Measurements from ENCODE around the gene UNC13A.
"Not testable (repeated sequence)": the region's sequence is repeated elsewhere in the genome, so short reads cannot be mapped to it uniquely, and the experiment has no call there.

The UNC13A gene

DNA sequence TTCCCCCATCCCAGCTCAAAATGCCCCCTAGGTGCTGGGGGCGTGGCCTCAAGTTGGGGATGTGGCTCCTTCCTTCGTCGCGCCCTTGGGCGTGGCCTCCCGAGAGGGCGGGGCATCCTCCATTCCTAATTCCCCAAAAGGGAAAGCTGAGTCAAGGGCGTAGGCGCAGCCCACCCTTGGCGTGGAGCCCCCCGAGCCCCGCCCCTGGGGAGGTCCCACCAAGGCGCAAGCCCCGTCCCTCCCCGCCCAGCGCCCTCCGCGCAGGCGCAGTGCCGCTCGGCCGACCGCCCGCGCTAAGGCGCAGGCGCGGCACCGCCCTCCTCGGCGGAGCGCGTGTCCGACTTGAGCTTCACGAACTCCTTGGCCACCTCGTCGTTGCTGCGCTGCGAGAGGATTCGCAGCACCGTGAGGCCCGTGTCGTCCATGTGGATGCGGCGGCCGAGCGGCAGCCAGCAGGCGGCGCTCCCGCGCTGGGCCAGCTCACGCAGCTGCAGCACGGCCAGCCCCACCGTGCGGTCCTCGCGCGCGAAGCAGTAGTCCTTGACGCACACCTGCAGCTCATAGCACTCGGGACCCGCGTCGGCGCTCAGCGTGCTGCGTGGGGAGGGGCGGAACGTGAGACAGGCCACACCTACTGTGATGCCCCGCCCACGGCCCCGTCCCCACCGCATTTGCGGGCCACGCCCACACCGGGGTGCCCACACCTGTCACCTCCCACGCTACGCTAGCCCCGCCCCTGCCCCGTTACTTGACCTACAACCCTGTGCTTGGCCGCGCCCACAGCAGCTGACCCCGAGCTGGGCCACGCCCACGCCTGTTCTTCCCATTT lies 82.2 kb downstream of the UNC13A start:
- peak in 49 of 56 donors; percentile 3 to 82 (median 36) for DNase-seq

DNA sequence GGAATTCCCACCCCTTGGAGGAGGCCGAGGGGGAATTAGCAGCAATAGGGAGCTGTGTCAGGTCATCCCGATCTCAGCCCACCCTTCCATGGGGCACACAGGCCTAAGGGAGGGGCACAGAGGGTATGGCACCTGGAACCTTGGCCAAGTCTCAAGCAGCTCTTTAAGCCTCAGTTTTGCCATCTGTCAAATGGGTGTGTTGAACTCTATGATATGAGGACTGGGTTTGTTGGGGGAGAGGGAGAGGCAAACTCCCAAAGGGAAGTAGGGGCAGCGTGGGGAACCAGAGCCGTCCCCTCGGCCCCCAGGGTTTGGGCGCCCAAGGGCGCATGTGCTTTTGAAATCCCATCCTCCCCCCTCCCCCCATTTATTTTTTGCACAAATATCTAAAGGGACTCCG lies 83.0 kb downstream of the UNC13A start:
- no peak for DNase-seq

DNA sequence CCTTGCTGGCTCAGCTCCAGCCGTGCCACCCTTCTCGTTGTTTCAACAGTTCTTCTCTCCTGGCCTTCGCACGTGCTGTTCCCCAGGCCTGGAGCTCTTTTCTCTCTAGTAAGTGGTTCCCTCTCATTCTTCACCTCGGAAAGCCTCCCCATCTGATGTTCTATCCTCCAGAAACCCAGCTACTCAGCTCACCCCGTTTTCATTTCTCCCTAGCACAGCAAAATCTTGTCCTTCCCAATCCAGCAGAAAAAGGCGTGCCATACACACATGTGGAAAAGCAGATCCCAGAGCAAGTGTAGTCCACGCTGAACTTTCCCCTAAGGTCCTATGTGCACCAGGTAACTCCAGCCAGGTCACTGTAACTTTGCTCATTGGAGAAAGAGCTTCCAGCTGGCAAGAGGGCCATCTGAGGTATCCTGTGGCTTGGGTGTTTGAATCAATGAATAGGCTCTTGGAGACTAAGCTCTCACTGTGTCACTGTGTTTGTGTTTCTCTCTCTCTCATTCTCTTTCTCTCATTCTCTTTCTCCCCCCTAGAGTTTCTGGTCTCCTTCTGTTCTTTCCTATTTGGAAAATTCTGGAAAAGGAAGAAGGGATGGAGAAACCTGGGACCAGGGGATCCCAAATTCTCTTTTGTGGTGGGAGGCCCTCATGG lies 83.7 kb downstream of the UNC13A start:
- peak in 1 of 56 donors; percentile 1 for DNase-seq

DNA sequence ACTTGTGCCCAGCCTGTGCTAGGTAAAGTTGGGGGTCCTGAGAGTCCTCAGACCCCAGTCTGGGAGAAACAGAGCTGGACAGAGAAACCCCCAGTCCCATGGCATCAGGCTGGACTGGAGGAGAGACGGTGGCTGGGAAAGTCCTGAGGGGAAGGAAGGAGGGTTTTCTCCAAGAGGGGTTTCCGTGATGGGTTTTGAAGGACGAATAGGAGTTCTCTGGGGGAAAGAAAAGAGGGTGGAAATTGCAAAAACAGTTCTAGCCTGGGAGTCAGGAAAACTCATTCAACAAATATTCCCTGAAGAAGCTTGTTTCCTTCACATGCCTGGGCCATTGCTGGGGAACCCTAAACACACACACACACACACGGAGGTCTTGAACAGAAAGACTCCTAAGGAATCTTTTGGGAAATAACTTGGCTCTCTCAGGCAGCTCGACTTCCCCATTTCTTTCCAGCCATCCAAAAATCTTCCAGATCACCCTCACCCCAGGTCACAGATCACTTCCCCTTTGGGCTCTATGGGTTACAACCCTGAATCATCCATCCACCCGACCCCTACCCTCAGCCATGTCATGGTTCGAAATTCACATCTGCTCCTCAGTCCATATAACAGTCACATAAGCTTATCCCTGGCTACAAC lies 85.2 kb downstream of the UNC13A start:
- DNase-seq, result no peak

DNA sequence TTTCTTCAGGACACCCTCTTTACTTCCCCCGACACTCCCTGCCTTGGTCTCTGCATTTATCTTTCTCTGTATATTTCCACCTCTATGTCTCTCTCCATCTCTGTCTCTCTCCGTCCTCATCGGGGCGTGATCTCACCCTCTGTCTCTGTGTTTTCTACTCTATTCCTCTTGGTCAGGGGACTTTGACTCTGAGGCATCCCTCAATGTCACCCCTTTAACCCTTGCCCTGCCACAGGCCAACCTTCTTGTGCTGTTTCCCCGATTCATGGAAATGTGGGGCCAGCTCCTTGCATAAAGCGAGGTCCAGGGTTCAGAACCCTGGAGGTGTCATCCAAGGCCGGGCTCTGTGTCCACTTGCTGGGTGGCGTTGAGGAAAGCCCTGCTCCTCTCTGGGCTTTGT lies 85.9 kb downstream of the UNC13A start:
- DNase-seq, result no peak

DNA sequence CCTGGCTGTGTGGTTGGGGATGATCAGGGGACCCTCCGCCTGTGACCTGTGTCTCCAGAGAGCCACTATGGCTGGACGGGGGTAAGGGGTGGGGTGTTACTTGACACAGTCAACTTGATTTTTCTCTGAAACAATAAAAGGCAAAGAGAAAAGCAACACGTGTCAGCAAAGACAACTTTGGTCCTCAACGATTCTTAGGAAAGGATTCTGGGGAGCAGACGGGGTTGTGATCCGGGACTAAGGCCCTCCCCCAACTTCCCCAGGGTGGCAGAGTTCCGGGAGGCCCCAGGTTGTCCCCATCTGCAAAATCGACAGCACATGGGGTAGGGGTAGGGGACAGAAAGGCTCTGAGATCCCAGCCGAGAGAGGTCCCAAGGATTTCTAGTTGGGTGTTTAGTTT lies 86.5 kb downstream of the UNC13A start:
- DNase-seq, result no peak

DNA sequence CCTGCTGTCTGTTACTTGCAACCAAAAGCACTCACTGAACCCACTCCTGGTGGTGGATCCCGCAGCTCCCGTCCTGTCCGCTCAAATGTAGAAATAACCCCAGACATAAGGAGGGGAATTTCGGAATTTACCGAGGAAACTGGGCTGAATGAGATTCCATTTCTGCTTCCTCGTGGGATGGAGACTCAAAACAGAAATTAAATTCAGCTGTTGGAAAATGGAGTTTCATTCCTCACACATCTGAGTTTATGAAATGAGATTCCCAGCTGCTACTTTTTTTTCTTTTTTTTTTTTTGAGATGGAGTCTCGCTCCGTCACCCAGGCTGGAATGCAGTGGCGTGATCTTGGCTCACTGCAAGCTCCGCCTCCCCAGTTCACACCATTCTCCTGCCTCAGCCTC lies 88.4 kb downstream of the UNC13A start:
- no peak for DNase-seq

DNA sequence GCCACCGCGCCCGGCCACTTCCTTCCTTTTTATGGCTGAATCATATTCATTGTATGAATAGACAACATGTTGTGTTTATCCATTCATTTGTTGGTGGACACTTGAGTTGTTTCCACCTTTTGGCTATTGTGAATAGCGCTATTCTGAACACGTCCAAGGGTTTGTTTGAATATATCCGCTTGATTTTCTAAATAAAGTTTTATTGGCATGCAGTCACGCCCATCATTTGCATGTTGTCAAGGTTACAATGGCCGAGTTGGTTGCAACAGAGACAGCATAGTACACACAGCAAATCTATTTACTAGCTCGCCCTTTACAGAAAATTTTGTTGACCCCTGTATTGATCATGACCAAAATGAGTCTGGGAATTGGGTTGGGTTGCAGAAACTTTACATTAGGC lies 89.2 kb downstream of the UNC13A start:
- DNase-seq, result no peak

DNA sequence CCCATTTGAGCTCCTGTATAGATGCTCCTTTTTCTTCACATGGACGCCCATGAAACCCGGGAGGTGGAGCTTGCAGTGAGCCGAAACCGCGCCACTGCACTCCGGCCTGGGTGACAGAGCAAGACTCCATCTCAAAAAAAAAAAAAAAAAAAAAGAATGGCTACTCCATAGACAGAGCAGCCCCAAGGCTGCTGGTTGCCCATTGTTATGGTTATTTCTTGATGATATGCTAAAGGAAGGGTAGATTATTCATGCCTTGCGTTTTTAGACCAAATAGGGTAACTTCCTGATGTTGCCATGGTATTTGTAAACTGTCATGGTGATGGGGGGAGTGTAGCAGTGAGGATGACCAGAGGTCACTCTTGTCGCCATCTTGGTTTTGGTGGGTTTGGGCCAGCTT lies 90.1 kb downstream of the UNC13A start:
- not testable (repeated sequence) for DNase-seq

DNA sequence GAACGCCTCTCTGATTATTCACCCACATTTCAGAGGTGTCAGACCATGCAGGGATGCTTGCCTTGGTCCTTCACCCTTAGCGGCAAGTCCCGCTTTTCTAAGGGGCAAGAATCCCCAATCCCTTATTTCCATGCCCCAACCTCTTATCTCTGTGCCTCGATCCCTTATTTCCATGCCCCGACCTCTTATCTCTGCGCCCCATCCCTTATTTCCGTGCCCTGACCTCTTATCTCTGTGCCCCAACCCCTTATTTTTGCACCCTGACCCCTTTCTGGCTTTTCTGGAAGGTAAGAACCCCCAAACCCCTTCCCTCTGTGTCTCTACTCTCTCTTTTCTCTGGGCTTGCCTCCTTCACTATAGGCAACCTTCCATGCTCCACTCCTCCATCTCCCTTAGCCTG lies 93.9 kb downstream of the UNC13A start:
- not testable (repeated sequence) for DNase-seq

DNA sequence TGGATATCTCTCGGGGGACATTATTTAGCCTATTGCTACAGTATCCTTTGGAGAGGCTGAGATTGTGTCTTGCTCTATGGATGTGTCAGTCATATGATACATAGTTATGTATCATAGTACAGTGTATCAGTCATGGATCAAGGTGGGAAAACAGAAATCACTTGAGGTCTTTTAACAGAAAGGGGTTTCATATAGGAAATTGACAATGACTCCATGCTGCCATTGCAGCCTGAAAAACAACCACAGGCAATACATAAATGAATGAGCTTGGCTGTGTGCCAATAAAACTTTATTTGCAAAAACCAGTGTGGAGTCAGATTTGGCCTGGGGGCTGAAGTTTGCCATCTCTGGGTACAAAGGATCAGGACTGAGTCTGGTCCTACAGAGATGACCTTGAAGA lies 97.3 kb downstream of the UNC13A start:
- no peak for DNase-seq

DNA sequence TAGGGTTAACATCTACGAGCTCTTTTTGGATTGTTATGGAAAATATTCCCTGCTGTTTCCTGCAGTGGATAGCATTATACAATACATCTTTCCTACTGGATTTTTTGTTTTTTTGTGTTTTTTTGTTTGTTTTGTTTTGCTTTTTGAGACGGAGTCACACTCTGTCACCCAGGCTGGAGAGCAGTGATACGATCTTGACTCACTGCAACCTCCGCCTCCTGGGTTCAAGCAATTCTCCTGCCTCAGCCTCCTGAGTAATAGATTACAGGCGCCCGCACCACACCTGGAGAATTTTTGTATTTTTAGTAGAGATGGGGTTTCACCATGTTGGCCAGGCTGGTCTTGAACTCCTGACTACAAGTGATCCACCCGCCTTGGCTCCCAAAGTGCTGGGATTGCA lies 102.8 kb downstream of the UNC13A start:
- DNase-seq, result not testable (repeated sequence)

DNA sequence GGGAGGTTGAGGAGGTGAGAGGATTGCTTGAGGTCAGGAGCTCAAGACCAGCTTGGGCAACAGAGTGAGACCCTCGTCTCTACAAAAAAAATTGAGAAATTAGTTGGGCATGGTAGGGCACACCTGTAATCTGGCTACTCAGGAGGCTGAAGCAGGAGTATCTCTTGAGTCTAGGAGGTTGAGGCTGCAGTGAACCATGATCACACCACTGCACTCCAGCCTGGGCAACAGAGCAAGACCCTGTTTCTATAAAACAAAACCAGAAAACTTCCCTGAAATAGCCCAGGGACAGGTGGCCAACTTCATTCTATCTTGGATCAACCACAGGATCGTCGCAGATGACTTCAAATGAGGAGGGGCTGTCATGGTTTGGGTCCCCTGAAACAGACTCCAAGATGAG lies 104.0 kb downstream of the UNC13A start:
- DNase-seq, result no peak

DNA sequence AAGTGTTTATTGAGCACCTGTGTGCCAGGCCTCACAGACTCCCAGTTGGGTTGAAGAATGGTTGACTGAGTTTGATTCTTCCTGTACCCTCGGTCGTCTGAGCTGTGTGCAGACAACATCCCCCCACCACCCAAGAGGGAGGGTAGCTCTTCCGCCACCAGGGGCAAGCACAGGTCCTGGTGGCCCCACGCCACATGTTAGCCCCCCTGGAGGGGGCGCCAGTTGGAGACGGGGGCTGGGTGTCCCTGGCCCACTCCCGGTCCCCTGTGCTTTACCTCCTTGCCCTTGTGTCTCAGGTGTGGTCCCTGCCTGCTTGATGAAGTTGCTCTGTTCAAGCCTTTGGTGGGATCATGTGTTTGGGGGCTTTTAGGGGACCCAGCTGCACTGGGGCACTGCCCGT lies 105.5 kb downstream of the UNC13A start:
- DNase-seq, result no peak

DNA sequence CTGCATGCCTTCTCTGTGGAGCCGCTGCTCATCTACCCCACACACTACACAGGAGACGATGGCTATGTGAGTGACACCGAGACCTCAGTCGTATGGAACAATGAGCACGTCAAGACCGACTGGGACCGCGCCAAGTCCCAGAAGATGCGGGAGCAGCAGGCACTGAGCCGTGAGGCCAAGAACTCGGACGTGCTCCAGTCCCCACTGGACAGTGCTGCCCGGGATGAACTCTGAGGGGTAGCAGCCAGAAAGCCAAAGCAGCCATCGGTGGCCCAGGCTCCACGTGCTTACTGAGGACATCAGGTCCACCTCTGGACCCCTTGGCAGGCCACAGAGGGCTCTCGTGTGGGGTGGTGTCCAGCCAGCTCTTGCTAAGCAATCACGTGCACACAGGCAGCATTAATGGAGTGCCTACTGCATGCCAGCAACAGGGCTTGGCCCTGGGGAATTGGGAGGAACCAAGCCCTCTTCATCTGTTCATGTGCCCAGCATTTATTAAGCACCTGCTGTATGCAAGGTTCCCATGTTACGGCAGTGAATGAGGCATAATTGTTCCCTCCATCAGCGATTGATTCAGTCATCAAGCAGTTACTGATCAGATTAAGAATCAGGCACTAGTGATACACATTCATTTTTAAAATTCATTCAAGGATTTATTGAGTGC lies 106.8 kb downstream of the UNC13A start:
- no peak for DNase-seq

DNA sequence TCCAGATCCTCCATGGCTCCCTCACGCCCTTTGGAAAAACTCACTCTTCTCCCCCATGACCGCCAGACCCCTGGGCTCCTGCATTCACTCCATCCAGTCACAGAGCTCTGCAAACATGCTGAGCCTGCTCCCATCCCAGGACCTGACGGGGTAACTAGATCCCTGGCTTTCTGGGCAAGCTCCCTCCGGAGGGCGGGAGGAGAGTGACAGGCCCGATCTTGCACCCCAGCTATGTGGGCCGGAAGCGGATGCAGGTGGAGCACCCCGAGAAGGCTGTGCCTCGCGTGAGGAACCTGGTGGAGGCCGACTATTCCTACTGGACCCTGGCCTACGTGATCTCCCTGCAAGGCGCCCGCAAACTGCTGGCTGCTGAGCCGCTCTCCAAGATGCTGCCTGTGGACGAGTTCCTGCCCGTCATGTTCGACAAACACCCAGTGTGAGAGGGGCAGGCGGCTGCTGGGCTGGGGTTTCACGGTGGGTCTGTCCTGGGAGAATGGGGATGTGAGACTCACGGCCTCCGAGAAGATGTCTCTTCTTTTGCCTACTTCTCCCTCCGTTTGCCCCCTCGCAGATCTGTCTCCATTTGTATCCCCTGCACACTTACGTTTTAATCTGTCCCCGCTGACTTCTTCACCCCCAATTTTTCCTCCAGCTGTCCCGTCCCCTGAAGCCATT lies 107.5 kb downstream of the UNC13A start:
- no peak for DNase-seq

DNA sequence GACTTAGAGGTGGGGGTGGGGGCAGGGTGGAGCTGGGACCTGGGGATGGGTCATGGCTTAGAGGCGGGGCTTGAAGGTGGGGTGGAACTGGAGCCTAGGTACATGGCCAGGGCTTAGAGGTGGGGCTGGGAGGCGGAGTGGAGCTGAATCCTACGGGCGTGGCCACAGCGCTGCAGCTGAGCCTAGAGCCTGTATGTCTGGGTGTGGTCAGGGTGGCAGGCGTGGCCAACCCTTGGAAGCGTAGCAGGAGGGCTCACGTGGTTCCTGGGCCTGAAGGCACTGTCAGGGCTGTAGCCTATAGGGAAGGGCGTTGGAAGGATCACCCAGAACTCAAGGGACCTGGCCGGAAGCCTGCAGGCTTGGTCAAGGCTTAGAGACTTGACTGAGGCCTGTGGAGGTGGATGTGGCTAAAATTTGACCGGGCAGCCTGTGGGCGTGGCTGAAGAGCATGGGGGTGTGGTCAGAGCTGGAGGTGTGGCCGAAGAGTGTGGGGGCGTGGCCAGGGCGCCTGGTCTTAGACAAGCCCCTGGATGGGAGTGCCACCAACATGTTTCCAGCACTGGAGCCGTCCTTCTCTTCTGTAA lies 108.4 kb downstream of the UNC13A start:
- DNase-seq, result peak in 3 of 56 donors; percentile 5 to 22 (median 9)

DNA sequence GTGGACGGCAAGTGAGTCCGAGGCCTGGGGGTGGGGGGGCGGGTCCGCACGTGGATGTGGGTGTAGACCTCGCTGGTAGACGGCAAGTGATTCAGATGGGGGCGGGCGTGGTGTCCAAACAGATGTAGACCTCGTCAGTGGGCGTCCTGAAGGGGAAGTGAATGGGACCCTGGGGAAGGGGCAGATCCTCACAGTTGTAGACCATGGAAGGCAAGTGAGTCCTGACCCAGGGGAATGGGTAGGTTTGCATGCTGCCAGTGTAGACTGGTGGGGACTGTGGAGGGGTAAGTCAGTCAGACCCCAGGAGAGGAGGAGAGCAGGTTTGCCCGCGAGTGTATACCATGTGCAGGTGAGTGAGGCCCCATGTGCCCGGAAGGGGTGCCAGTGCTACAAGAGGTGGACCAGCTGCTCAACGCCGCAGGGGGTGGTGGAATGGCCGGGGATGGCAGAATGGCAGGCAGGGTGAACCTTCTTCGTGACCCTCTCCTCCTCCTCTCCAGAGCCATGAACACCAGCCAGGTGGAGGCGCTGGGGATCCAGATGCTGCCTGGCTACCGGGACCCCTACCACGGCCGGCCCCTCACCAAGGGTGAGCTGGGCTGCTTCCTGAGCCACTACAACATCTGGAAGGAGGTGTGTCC lies 110.6 kb downstream of the UNC13A start:
- no peak for DNase-seq

DNA sequence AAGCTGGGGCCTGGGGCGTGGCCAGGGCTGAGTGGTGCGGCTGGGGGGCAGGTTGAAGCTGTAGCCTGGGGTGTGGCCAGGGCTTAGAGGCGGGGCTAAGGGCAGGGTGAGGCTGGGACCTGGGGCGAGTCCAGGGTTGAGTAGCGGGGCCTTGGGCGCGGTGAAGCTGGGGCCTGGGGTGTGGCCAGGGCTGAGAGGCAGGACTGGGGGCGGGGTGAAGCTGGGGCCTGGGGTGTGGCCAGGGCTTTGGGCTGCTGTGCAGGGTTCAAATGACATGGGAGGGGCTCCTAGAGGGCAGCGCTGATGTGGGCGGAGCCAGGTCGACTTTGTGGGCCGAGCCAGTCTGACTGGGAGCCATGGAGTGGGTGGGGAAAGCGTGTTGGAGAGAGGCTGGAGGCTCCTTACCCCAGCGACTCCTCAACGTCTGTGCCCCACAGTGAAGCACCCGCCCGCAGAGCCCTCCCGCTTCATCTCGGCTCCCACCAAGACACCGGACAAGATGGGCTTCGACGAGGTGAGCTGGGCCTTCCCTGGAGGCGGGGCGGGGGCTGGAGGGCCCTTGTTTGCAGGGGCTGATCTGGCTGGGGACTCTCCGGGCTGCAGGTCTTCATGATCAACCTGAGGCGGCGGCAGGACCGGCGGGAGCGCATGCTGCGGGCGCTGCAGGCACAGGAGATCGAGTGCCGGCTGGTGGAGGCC lies 111.2 kb downstream of the UNC13A start:
- no peak for DNase-seq

All from nucleus accumbens (tissue), 56 donors.